GM18520 (cell line): ENCODE results near the gene APOBEC4.

Experiments used
- ATAC-seq: cut with Tn5 transposase; IDR thresholded peaks from one replicate; pipeline ENCODE4 v1.9.1; 2021; ENCODE audit not compliant: unreplicated experiment

APOBEC4 gene

DNA sequence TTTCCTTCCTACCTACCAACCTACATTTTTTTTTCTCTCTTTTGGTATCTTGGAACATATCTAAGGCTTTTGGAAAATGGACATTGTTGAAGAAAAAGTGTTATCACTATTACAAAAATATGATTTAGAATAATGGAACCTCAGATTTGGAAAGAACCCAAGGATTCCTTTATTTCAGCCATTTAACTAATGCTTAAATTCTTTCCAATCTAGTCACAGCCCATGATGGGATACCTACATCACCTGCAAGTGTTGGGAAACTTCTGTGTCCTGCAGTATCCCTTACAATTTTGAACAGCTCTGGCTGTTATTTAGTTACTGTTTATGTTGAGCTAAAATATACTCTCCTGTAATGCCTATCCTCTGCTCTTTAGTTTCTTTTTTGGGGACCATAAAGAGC, 22.3 kb upstream of the APOBEC4 start:
- ATAC-seq = no peak

- no peak for ATAC-seq
Measured at GRCh38 chr1:183674886-183675285, 21.8 kb upstream of the APOBEC4 start.

- ATAC-seq = no peak
Measured at GRCh38 chr1:183674339-183674738, 21.2 kb upstream of the APOBEC4 start.

GRCh38 chr1:183673605-183674323, 20.6 kb upstream of the APOBEC4 start:
- ATAC-seq = no peak

DNA sequence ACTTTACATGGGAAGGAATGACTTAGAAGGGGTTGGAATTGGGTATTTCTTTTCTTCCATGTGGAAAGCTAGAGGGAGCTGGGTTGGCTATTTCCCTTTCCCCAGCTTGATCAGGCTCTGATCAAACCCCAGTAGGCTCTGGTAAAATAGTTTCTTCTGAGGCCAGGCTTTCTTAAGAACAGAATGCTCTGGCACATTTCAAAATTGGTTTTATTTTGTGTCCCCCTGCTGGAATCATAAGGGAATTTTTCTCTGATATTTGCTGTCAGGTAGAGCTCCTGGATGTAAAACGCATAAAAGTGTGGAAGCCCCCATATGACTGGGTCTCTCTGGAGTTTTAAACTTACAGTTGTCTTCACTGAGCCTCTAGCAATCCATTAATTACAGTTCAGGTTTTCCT, 17.1 kb upstream of the APOBEC4 start:
- no peak for ATAC-seq

- no peak for ATAC-seq
Measured at GRCh38 chr1:183656355-183656754, 3.2 kb upstream of the APOBEC4 start.

- ATAC-seq = no peak
Measured at GRCh38 chr1:183655562-183656075, 2.5 kb upstream of the APOBEC4 start.

- ATAC-seq = no peak
Measured at GRCh38 chr1:183654706-183655105, 1.6 kb upstream of the APOBEC4 start.

- ATAC-seq = no peak
Measured at GRCh38 chr1:183653876-183654451, 848 bp upstream of the APOBEC4 start.

- no peak for ATAC-seq
Measured at GRCh38 chr1:183653462-183653794, 312 bp upstream of the APOBEC4 start.

GRCh38 chr1:183652107-183652506, 1.0 kb downstream of the APOBEC4 start:
- ATAC-seq = peak; percentile 61

DNA sequence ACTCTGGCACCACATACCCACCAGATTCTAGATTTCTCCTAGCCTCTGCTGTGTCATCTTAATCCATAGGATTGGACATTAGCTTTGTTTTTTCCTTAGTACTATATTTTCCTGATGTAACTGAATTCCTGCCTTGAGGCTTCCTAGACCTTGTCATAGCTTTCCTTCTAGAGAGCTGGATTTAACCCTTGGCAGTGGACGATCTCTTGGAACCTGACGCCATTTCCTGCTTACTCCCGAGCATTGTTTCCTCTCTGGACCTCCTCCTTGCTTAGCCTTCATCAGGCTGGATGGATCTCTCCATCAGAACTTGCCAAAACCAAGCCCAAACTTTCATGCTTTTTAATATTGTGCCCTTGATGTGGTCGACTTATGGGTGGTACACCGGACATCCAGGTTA, 1.5 kb downstream of the APOBEC4 start:
- ATAC-seq = no peak

DNA sequence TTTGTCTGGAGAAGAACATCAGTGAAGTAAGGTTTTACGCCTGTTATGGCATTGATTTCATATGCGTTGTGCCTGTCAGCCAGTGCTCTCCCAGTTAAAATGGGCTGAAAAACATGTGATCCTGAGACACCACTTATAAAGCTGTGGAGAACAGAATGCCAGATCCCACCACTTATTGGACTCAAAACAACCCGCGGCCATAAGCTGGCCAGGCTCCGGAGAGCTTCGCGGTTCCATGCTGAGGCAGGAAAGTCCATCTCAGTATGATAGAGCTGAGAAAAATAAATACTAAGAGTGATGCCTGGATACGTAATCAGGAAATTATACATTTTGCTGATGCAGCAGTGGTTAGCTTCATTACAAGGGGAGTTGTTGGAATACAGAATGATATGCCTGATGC, 5.1 kb downstream of the APOBEC4 start:
- no peak for ATAC-seq

GRCh38 chr1:183646776-183647175, 6.3 kb downstream of the APOBEC4 start:
- no peak for ATAC-seq

GRCh38 chr1:183645531-183645930, 7.6 kb downstream of the APOBEC4 start:
- ATAC-seq = no peak

GRCh38 chr1:183642166-183642565, 10.9 kb downstream of the APOBEC4 start:
- ATAC-seq = no peak

DNA sequence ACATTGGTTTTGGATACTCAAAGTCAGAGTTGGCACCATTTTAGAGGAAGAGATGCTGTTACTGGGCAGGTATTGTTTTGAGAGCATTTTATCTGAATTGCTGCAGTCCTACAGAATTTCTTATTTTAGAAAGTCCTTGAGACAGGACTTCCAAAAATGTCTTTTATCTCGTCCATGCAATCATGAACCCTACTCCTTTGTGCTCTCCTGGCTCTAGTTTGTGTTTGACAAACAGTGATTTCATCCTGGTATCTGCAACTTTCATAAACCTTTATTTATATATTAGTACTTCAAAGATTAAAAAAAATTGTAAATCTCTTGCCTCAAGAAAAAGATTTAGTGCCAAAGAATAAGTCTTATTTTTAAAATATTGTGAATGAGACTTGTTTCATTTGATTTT, 12.9 kb downstream of the APOBEC4 start:
- no peak for ATAC-seq

GRCh38 chr1:183638649-183639387, 14.3 kb downstream of the APOBEC4 start:
- no peak for ATAC-seq

GRCh38 chr1:183636783-183637182, 16.3 kb downstream of the APOBEC4 start:
- ATAC-seq = no peak

GRCh38 chr1:183636334-183636682, 16.8 kb downstream of the APOBEC4 start:
- ATAC-seq = no peak

DNA sequence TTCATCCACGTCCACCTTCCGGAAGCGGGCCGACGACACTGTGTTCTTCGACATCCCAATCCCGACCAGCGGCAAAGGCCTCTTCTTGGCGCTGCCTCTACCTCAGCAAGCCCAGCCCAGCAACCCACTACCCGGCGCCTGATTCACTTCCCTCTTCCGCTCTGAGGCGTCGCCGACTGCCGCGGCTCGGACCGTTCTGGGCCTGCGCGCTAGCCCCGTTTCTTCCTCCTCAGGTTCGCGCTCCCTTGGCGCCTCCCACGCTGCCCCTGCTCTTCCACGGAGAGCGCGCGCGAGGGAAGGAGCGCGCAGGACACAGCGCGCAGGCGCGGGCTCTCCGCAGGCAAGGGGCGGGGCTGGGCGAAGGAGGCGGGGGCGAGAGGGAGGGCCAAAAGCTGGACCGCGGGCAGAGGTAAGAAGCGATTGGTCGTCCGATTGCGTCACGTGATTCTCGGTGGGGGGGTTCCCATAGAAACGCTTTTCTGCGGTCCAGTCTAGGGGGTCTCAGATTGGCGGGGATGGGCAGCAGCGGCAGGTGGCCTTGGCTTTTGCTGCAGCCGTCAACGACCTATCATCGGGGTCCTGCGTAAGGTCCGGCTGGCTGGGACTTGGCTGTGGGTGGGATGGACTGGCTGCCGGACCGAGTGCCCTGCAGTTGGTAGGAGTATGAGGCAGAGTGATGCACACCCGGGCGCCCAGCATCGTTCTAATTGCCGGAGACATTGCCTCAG, 17.3 kb downstream of the APOBEC4 start, which contains the start of gene ARPC5:
ARPC5 (minus strand) TSS at position 178 of the 728 bp plus-strand sequence; CDS start at position 54, 124 bp downstream.
- ATAC-seq = peak; percentile 79
